ENCODE measurements around the gene SLC38A2. TPM values are rescaled to one million over a fixed set of nuclear protein-coding genes. Genes with fewer than 3 reads are reported as not detected.

Gene SLC38A2
- total RNA-seq, 4 donors from 2014 or later: 186 to 503 (median 368) TPM

DNA sequence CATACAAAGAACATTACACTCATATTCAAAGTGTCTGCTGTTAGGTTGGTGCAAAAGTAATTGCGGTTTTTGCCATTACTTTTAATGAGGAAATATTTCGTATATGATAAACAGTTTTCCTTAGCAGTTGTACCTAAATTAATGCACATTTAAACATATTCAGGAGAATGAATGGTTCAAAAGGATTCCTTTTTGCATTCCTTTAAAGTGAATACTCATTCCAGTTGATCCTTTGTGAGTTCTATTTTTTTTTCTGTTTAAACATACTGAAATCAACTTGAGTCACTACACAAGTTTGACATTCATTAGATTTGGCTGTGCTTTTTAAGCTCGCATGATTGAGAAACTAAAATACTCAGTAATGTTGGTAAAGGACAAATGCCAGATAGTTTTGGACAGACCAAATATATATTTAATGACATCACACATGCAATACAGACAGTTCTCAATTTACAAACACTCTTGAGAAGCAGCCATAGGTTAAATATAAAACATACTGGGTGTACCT is 13.8 kb upstream of the SLC38A2 start:
- TF ChIP-seq, protein P1, sequence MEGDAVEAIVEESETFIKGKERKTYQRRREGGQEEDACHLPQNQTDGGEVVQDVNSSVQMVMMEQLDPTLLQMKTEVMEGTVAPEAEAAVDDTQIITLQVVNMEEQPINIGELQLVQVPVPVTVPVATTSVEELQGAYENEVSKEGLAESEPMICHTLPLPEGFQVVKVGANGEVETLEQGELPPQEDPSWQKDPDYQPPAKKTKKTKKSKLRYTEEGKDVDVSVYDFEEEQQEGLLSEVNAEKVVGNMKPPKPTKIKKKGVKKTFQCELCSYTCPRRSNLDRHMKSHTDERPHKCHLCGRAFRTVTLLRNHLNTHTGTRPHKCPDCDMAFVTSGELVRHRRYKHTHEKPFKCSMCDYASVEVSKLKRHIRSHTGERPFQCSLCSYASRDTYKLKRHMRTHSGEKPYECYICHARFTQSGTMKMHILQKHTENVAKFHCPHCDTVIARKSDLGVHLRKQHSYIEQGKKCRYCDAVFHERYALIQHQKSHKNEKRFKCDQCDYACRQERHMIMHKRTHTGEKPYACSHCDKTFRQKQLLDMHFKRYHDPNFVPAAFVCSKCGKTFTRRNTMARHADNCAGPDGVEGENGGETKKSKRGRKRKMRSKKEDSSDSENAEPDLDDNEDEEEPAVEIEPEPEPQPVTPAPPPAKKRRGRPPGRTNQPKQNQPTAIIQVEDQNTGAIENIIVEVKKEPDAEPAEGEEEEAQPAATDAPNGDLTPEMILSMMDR (IDR thresholded peaks at IDR 0.05; ENCODE audit: low read depth): no peak

DNA sequence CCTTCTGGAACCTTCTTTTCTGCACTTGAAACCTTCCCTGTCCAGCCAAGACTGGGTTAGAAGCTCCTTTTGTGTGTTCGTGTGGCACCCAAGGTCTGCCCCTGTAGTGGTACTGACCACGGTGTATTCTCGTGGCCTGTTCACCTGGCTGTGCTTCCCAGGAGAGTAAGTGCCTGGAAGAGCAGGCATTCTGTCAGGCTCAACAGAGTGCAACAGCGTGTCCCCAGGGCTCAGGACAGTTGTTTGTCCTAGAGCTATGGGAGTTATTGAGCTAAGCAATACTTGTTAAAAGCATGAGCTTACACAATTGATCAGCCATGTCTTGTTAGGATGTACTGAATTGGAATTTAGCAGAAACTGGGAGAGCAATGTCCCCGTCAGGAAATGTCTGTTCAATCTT is 12.9 kb upstream of the SLC38A2 start:
- TF ChIP-seq, protein P1 (IDR thresholded peaks at IDR 0.05; ENCODE audit: low read depth): no peak

DNA sequence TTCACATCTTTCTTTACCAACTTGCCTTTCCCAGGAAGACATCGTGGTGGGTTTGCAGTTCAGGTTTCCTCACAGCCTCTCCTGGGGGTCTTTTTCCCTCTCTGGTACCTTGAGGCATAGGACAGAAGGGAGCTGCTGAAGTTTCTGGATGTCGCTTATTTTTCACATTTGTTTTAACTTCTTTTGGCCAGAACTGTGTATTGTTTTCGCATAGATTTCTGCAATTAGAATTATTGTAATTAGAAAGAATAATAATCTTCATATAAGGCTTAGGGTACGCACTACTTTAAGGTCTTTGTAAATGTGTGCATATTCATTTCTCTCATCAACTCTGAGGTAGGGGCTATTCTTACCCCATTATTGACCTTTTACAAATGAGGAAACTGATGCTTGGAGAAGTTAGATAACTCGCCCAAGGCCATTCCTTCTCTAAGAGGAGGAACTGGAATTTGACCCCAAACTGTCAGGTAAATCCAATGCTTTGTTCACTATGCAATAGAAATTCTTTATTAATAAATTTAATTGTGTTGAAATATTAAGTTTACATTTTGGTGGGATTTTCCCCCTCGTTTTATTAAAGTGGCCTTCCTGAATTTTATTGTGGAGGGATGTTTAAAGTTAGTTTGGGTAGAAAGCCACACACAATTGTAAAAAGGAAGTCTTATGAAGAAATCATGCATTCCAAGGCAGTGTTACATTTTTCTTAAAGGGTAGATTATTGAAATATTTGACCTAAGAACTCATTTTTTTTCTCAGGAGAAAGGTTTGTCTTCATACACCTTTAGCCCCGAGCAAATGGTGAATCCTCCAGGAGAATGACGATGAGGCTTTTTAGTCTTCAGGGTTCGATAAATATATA is 12.1 kb upstream of the SLC38A2 start:
- TF ChIP-seq, protein P1 (IDR thresholded peaks at IDR 0.05; ENCODE audit: low read depth): no peak

DNA sequence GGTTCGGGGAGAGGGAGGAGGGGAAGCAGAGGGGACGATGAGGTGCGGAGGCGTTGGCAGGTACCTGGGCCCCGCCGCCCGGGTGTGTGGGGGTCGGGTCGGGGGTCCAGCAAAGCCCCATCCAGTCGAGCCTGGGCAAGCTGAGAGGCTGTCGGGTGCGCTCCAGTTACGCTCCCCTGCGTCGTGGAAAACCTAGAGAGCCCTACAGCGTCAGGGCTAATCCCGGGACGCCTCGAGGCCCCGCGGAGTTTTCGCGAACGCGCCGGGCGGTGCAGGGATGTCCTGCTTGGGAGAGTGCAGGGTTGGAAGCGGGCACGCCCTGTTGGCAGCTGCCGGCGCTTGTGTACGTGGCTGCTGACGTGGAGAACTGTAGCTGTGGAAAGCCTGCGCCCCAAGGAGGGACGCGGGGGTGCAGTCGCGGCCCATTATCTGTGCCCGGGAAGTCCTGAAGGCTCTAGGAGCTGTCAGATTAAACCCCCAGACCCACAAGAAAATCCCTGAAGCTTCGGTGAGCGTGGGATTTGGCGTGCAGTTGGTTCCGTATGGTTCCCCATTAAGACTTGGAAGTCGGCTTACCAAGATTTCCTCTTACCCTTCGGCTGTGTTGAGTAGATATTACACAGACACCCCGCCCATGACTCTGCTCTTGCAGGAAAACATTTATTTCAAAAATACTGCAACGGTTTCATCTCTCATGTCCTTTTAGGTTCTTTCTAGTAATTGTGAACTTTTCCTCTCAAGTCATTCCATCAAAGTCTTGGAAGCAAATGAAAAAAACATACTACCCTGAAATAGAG is 11.3 kb upstream of the SLC38A2 start:
- TF ChIP-seq, protein P1 (IDR thresholded peaks at IDR 0.05; ENCODE audit: low read depth): no peak

DNA sequence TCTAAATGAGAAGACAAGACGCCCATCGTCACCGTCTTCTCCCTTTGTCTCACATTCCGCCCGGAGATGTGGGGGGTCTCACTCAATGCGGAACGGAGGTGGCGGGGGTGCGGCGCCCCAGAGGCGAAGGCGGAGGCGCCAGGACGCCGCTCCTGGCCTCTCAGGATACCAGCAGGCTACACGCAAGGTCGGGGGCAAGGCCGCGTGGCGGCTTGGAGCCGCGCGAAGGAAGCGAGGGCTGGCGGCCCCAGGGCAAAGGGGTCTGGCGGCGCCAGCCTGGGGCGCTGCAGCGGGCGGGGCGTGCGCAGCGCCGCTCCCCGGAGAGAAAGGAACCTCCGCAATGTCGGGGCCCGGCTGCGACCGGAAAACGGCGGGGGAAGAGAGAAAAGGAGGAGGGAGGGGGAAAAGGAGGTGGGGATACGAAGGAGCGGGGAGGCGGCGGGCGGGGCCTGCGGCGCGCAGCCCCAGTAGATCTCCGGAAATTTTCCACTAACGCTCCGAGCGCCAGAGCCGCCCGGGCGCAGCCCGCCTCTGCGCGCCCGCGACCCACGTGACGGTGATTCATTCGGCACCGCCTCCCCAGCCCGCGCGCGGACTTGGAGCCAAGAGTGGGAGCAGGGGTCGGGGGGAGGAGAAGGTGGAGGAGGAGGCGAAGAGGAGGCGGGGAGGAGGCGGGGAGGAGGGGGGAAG is 10.5 kb upstream of the SLC38A2 start:
- TF ChIP-seq, protein P1 (IDR thresholded peaks at IDR 0.05; ENCODE audit: low read depth): no peak

DNA sequence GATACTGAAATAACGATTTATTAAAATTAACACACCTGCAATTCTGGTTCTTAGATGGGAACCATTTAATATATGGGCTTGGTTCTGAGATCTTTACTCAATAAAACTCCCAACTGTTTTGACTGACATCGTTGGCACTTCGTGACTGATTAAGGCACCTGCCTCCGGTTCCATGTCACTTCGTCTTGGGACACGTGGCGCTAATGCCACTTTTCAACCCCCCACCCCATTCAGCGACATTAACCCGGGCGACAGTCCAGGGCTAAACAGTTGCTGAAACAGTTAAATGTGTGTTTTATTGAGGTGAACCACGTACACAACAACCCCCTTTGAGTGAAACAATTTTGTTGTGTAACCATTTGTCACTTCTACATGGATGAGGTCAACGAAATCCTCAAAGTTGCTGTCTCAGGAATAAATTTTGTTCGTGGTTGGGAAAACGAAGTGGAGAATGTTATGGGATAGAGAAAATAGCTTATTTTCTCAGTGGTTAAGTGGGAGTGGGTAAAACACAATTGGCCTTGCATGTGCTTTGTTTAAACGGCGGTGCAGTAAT is 9.9 kb upstream of the SLC38A2 start:
- TF ChIP-seq, protein P1 (IDR thresholded peaks at IDR 0.05; ENCODE audit: low read depth): no peak
